Stimulated activated CD4-positive, alpha-beta T cell treated with anti-CD3 and anti-CD28 coated beads, TNF-alpha, amount 100 ng/mL, for 1 hour (primary cell): ENCODE measurements around the gene SND1.

Experiments used
- DNase-seq, 3 donors: peaks; one replicate each; pipeline ENCODE4 v3.0.0-alpha.2; 2020; ENCODE audit warnings: low read depth in 3 of 3, low spot score in 1 of 3

The SND1 gene

GRCh38 chr7:127928852-127929251 lies 276.9 kb downstream of the SND1 start:
- DNase-seq = no peak

DNA sequence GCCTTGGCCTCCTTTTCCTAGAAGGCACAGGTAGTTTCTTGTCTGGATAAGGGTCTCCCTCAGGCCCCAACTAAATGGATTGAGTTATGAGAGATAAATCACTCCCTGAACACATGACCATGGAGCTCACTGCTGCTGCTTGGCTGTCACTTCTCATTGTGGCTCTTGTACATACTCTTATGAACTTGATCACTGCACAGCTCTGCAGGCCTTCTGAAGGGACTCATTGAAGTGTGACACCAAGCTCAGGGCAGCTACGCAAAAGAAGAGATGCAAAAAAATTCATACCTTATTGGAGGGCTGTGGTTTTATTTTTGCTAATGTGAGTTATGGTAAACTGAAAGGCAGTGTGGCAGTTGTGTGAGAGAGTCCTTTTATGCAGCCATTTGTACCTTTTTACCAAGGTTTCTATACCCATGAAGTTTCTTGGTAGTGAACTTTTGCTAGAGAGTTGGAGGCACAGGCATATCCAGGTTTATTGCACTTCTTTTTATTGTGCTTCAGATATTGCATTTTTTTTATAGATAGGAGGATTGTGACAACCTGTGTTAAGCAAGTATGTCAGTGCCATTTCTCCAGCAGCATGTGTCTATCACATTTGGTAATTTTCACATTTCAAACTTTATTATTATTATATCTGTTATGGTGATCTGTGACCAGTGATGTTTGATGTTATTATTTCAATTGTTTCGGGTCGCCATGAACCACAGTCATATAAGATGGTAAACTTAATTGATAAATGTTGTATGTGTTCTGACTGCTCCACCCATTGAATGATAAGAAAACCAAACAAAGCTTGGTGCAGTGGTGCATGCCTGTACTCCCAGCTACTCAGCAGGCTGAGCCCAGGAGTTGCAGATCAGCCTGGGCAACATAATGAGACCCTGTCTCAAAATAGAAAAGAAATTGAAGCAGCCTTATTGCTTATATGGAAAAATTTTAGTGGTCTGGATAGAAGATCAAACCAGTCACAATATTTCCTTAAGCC lies 278.6 kb downstream of the SND1 start:
- no peak for DNase-seq

DNA sequence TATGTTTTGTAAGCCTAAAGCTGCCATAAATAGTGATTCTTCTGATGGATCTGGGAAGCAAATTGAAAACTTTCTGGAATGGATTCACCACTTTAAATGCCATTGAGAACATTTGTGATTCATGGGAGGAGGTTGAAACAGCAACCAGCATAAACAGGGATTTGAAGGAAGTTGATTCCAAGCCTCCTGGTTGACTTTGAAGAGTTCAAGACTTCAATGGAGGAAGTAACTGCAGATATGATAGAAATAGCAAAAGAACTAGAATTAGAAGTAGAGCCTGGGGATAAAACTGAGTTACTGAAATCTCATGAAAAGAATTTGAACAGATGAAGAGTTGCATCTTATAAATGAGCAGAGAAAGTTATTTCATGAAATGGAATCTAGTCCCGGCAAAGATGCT lies 280.1 kb downstream of the SND1 start:
- DNase-seq = no peak

DNA sequence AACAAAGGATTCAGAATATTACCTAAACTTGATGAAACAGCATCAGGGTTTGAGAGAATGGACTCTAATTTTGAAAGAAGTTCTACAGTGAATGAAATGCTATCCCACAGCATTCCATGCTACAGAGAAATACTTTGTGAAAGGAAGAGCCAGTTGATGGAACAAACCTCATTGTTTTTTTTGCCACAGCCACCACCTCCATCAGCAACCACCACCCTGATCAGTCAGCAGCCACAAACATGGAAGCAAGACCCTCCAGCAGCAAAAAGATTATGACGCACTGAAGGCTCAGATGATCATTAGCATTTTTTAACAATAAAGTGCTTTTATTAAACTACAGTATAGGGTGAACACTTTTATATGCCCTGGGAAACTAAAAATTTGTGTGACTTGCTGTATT lies 280.5 kb downstream of the SND1 start:
- DNase-seq = no peak

GRCh38 chr7:127933146-127933545 lies 281.2 kb downstream of the SND1 start:
- DNase-seq = no peak

GRCh38 chr7:127934711-127935110 lies 282.7 kb downstream of the SND1 start:
- no peak for DNase-seq

- no peak for DNase-seq
These were observed 283.9 kb downstream of the SND1 start for GRCh38 chr7:127935847-127936376.

GRCh38 chr7:127937066-127937680 lies 285.2 kb downstream of the SND1 start:
- DNase-seq = no peak

GRCh38 chr7:127938588-127938987 lies 286.6 kb downstream of the SND1 start:
- no peak for DNase-seq

DNA sequence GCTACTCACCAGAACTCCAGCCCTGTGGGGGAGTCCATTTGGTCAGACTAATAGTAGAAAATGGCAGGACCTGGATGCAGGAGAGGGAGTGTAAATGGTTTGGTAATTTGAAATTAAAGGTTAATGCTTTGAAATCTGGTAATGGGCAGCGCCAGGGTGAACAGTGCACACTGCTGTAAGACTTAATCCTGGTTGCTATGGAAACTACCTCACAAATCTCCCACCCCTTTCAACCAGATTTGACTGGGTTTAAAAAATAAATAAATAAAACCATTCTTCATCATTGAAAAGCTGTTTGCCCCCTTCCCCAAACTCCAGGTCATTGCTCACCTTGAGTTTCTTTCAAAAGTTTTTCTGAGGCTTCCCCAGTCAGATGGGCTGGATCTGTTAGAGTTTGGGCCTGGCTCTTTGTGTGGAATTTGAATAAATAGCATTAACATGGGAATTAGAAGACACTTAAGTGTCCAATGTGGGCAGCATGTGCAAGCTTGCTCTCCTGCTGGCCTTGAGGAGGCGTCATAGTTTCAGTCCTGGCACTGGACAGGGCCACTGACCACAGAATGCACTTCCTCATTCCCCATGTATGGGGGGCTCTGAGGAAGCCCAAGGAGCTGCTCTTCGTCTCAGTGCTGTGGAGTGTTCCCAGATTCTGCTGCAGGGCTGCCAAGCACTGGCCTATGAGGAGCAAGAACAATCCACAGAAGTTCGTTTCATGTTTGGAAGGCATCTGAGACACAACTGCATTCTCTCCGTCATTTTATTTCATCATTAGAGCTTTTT lies 288.6 kb downstream of the SND1 start:
- no peak for DNase-seq

DNA sequence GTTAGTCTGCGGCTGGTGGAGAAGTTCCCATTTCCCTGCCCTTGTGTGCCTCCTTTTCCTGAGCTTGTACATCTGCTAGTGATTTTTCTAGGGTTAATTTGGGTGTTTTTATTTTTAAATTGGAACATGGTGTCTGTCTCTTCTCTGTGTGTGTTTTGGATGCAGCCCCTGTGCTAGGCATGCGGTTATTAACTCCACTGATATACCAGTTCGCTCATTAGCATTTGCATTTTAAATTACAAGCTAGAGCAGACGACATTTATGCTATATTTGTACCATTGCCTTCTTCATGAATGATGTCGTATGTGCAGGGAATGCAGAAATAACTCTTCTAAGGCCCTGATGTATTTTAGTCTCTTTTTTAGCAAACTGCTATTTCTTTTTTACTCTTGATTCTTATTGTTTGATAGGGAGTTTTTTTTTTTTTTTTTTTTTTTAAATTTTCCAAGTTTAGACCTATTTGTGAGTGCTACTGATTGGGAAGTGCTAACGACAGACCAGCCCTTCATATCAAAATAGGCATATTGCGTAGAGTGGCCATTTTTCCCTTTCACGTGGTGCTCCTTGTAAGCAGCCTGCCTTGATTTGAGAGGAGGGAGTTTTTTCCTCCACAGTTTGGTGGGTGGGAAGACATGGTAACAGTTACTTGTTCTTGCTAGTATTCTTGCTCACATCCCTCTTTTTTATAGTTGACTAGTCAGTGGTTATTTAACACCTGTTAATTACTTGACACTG lies 289.6 kb downstream of the SND1 start:
- DNase-seq = no peak

DNA sequence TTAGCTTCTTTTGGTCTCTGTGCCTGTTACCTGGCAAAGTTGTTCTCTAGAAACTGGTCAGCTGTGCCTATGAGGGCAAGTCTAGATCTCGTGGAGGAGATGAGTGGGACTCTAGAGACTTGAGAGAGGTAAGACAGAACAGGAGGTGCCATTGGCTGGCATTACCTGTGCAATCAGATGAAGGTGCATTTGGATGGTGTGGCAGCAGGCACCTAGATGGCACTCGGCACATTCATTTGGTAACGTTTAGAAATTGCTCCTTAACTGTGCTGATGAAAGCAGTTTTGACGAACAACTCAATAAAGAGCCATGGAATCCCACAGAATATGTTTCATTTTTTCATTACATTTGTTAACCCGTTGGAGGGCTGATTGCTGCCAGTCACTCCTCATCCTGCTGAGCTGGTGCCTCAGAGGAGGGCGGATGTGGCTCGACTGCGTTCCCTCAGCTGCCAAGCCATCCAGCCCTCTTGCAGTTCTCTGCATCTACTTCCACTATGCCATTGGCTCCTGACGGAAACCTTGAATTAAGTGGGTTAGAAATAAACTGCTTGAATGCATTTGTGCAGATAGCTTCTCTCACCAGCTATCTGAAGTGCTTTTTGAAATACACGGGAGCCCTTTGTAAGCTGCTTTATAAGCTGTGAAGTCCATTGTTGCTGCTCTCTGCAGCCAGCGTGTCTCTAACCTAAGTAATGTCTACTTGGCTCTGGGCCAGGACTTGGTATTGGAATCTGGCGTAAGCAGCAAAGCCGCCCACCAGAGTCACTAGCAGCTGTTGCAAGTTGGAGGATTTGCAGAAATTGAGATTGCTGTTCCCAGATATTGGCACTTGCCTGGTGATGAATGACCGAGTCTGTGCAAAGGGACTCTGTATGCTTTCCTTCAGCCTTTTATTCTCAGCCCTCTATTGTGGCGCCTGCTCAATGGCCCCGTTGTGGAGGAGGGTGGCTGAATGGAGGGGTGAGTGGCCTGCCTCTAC lies 291.8 kb downstream of the SND1 start:
- DNase-seq = no peak

- no peak for DNase-seq
These were observed 294.1 kb downstream of the SND1 start for GRCh38 chr7:127946111-127946510.

DNA sequence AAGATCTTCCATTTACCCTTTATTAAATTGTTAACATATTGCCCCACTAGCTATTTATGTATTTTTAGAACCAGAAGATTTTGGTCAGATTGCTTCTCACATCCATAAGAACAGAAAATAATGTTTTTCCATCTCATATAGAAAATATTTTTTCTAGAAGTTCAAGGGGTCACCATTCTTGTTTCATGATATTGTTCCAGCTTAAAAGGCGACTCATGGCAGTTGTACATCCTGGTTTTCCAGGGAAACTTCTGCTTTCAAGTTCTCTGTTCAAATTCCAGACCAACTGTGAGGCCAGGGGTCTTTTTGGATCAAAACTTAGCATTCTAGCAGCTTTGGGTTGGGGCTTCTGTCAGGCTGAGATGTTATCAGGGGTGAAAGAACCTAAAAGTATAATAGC lies 294.9 kb downstream of the SND1 start:
- no peak for DNase-seq

DNA sequence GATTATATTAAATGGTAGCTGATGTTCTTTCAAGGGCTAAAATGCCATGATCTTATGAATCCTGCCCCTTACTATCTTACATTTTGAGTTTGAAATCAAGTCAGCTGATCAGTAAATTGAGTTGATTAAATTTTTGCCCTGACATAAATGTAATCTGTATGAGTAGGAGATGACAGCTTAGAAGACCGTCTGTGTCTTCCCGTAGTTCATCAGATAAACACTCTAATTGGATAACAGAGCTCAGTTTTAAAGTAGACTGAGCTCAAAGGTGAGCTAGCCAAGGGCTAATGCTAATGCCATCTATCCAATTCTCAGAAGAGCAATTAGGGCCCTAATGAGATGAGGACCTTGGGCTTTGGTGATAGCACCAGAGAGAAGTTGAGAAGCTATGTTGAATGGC lies 296.3 kb downstream of the SND1 start:
- DNase-seq = no peak

DNA sequence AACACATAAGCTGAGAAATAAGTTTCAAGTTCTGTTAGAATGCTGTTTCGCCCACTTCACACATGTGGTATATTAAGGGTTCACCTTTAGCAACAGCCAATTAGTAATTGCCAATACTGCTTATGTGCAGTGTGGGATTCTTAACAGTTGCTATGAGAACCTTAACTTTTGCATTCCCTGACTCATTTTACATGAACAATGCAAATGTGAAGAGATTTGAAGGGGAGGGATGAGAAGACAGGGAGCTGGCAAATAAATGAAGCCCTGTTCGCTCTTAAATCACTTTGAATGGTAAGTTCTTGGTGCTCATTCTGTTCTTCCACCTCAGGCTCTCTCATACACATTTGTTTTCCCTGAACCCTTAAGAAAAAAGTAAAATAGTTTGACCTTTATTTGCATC lies 296.9 kb downstream of the SND1 start:
- no peak for DNase-seq

DNA sequence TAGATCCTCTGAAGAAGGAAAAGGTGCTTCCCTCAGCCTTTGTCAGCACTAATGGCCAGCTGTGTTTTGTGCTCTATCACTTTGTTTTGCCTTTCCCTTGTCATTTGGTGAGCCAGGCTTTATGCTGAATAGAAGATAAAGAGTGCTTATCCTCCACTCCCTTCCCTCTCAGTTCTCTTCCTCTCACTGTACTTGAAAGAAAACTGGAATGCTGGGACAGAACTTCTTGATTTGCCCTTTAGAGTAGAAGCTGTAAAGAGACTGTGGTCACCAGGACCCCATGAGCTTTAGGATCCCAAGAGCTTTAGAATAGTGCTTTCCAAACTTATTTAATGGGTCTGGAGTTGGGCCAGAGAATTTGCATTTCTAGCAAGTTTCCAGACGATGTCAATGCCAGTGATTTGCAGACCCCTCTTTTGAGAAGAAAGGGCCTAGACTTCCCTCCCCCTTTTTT lies 297.8 kb downstream of the SND1 start:
- DNase-seq = no peak

DNA sequence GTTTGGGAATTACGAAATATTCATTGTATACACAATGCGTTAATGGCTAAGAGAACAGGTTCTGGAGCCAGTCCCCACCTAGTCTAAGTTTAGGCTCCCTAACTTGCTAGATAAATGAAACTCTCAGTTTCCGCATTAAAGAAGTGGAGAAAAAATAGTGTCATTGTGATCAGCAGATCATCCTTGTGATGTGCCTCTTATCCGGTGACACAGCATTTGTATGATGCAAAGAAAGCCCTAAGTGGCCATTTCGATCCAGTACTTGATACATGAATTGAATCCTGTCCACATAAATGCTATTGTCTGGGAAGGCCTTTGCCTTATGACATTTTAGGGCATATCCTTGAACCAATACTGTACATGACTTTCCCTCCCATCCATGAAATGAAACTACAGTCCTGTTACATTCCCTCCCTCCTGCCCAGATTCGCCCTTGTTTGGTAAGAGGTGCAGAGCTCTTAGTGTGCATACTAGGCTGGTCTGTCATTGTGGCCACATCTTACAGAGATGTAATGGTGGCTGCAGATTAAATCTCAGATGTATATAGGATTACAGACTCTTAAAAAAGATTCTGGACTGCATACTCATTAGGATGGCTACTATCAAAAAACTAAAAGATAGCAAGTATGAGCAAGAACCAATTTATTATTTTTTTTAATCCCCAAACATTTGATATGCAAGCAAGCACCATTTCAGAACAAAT lies 298.4 kb downstream of the SND1 start:
- DNase-seq = no peak
